ENCODE measurements around the gene MYO9A. TPM values are rescaled to one million over a fixed set of nuclear protein-coding genes. Genes with fewer than 3 reads are reported as not detected.

Gene MYO9A
- total RNA-seq, 1 experiment from 2014 or later, result 21.4 TPM

DNA sequence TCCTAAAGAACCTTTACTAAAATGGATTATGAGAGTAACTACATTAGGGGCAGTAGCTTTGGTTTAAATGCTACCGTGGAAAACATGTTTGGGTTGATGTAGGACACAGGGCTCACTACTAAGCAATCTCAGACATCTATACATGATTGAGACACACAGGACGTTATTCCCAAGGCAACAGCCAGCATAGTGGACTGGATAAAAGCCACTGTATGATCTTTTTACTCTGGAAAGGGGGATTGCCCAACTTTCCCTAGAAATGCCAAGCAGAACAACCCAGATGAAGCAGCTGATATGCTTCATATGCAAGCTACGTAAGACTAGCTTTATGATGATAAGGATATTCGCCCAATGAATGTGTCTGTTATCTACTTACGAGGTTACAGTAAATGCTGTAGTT, 144.6 kb downstream of the MYO9A start:
- Mint-ChIP-seq H3K36me3 (ENCODE audit: insufficient read depth in 1 of 3, low read depth in 3 of 3) (peaks cover 0 to 6% (median 0%) of the 10 kb centered on the region in 3 experiments; a peak in 2 of 7 replicates), H3K4me3 (no peak overlapping the region), H3K4me1 (no peaks in the 10 kb centered on the region; a peak in 1 of 4 replicates), H3K9me3 (no peaks in the 10 kb centered on the region), H3K27ac (no peak overlapping the region; a peak in 1 of 7 replicates), H3K27me3 (ENCODE audit: low read depth) (no peaks in the 10 kb centered on the region)
- Histone ChIP-seq H3K23ac (ENCODE audit: insufficient read length, low read depth, low read length) (no peak overlapping the region), H2BK15ac (ENCODE audit: low read depth, low read length) (no peak overlapping the region), H2BK20ac (ENCODE audit: low read depth, low read length, poor library complexity, severe bottlenecking) (no peak overlapping the region), H4K5ac (ENCODE audit: insufficient read length, low read depth, low read length) (no peak overlapping the region), H3K4me1 (ENCODE audit: insufficient read depth, low read length) (no peaks in the 10 kb centered on the region), H3K79me2 (ENCODE audit: insufficient read depth, low read length) (no peaks in the 10 kb centered on the region), H2AK5ac (ENCODE audit: insufficient read length, low read length) (no peak overlapping the region), H3K79me1 (ENCODE audit: insufficient read depth, low read depth, low read length, poor library complexity, severe bottlenecking) (no peaks in the 10 kb centered on the region), H3T11ph (ENCODE audit: low read length) (no peak overlapping the region), H4K20me1 (ENCODE audit: control insufficient read depth, insufficient read depth, insufficient read length) (no peaks in the 10 kb centered on the region), H3K23me2 (ENCODE audit: insufficient read length, low read depth, low read length, poor library complexity, severe bottlenecking) (no peaks in the 10 kb centered on the region), H3K9me3 (ENCODE audit: control insufficient read depth, low read depth, low read length) (no peaks in the 10 kb centered on the region), H3K4ac (ENCODE audit: low read depth, low read length) (no peak overlapping the region), H4K8ac (replicated peaks; ENCODE audit: insufficient read length, low read depth, low read length) (no peak overlapping the region), H3K27me3 (ENCODE audit: insufficient read depth, low read length) (no peaks in the 10 kb centered on the region), H4K91ac (ENCODE audit: insufficient read length, low read depth, low read length) (no peak overlapping the region), H3K18ac (ENCODE audit: insufficient read length, low read depth, low read length) (no peak overlapping the region), H3K14ac (ENCODE audit: insufficient read depth, low read length) (no peak overlapping the region), H2BK120ac (ENCODE audit: low read depth, low read length, poor library complexity, severe bottlenecking) (no peak overlapping the region), H3K9ac (ENCODE audit: extremely low read depth, insufficient read length, low read length) (no peak overlapping the region), H2AFZ (ENCODE audit: low read length) (no peak overlapping the region), H3K4me2 (ENCODE audit: insufficient read depth, insufficient read length, low read length) (no peak overlapping the region), H3K56ac (ENCODE audit: insufficient read length, low read depth, low read length) (no peak overlapping the region), H2BK12ac (ENCODE audit: insufficient read length, low read depth, low read length) (no peak overlapping the region), H2BK5ac (ENCODE audit: insufficient read length, low read length) (no peak overlapping the region), H3K27ac (ENCODE audit: insufficient read length, low read depth, low read length) (no peak overlapping the region)
- WGBS (ENCODE audit: extremely low coverage, insufficient read length, low lambda C conversion rate), result no CpG with 5 or more reads among the region's 5 CpGs
- DNase-seq, result no peak
- TF ChIP-seq, protein P1, sequence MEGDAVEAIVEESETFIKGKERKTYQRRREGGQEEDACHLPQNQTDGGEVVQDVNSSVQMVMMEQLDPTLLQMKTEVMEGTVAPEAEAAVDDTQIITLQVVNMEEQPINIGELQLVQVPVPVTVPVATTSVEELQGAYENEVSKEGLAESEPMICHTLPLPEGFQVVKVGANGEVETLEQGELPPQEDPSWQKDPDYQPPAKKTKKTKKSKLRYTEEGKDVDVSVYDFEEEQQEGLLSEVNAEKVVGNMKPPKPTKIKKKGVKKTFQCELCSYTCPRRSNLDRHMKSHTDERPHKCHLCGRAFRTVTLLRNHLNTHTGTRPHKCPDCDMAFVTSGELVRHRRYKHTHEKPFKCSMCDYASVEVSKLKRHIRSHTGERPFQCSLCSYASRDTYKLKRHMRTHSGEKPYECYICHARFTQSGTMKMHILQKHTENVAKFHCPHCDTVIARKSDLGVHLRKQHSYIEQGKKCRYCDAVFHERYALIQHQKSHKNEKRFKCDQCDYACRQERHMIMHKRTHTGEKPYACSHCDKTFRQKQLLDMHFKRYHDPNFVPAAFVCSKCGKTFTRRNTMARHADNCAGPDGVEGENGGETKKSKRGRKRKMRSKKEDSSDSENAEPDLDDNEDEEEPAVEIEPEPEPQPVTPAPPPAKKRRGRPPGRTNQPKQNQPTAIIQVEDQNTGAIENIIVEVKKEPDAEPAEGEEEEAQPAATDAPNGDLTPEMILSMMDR (conservative IDR thresholded peaks at IDR 0.05), result no peak
